Measurements from ENCODE around the gene METTL13.

- no peak for TF ChIP-seq CTCF (IDR thresholded peaks at IDR 0.05)
- TF ChIP-seq POLR2A (IDR thresholded peaks at IDR 0.05; ENCODE audit: low read depth), result no peak
- TF ChIP-seq EP300 (IDR thresholded peaks at IDR 0.05), result no peak
Observed at GRCh38 chr1:171790318-171790717, 8.9 kb downstream of the METTL13 start.

Data from esophagus muscularis mucosa (tissue), 4 donors.